ENCODE measurements around the gene MRPL2. TPM values are rescaled to one million over a fixed set of nuclear protein-coding genes. Genes with fewer than 3 reads are reported as not detected.

Gene MRPL2
- total and polyA plus RNA-seq, 2 experiments from 2014 or later: 19.7 to 71.9 TPM

- Histone ChIP-seq H3K9me2 (ENCODE audit: insufficient read depth) (no peaks in the 10 kb centered on the region), H3K27ac (peak within 1 kb of the TSS; percentile 68), H3K79me2 (ENCODE audit: insufficient read depth) (peaks cover 74% of the 10 kb centered on the region), H3K4me3 (peak within 1 kb of the TSS; percentile 80), H3K4me2 (ENCODE audit: unreplicated experiment) (peak within 1 kb of the TSS; percentile 90), H2AFZ (peak within 1 kb of the TSS; percentile 85), H3K27me3 (replicated peaks; ENCODE audit: insufficient read depth) (no peaks in the 10 kb centered on the region), H3F3A (ENCODE audit: insufficient read depth) (peaks cover 49% of the 10 kb centered on the region), H3K36me3 (ENCODE audit: low read depth) (peaks cover 39% of the 10 kb centered on the region), H3K9ac (peak within 1 kb of the TSS; percentile 85), H3K9me3 (ENCODE audit: low read depth) (no peaks in the 10 kb centered on the region), H4K20me1 (ENCODE audit: insufficient read depth) (no peaks in the 10 kb centered on the region; the same call in 1 of the 2 replicates), H3K4me1 (ENCODE audit: insufficient read depth) (peaks cover 11% of the 10 kb centered on the region)
- peak; percentile 94 for DNase-seq
- in situ Hi-C loops (cut with MboI): no loop called here
- WGBS, 2 experiments (ENCODE audit: low coverage in 1 of 2, low lambda C conversion rate in 2 of 2, missing lambda C conversion rate in 2 of 2): 1 to 4% methylated on average over 34 to 56 of the region's 56 CpGs
- no peak for TF ChIP-seq EZH2 (IDR thresholded peaks at IDR 0.05; ENCODE audit: insufficient read depth, poor library complexity, severe bottlenecking)
- no peak for TF ChIP-seq EZH2phosphoT487 (IDR thresholded peaks at IDR 0.05; ENCODE audit: insufficient read depth, low read depth)
Observed at GRCh38 chr6:43021270-43022047, 37.8 kb downstream of the MRPL2 start, which contains the start of gene RRP36. Gene RRP36, plus strand, starts transcription at chr6:43021623. Its CDS starts 32 bp downstream, at chr6:43021655.

DNA sequence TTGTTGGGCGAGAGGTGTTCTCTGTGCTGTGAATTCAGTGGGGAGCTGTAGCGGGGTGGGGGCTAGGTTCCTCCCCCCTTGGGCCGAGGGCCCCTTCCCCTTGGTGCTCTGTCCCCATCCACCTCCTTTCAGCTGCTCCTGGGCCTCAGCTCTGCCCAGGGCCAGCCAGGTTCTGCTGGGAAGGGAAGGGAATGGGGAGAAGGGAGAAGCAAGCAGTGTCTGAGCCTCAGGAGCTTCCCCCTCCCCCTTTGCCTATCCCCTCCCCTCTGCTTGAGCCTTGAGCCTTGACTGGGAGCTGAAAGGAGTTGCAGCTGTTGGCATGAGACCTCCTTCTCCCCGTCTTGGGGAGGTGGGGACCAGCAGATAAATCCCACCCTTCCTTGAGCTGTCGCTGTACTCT is 38.4 kb downstream of the MRPL2 start:
- Histone ChIP-seq H3K4me3 (peak overlapping the region; percentile 80), H4K20me1 (ENCODE audit: insufficient read depth) (no peaks in the 10 kb centered on the region; the same call in 1 of the 2 replicates), H3K4me2 (ENCODE audit: unreplicated experiment) (peak overlapping the region; percentile 90), H3K9ac (peak overlapping the region; percentile 85), H3K36me3 (ENCODE audit: low read depth) (peaks cover 33% of the 10 kb centered on the region), H3K9me3 (ENCODE audit: low read depth) (no peaks in the 10 kb centered on the region), H2AFZ (peak overlapping the region; percentile 85), H3K4me1 (ENCODE audit: insufficient read depth) (peaks cover 17% of the 10 kb centered on the region), H3K9me2 (ENCODE audit: insufficient read depth) (no peaks in the 10 kb centered on the region), H3K27me3 (replicated peaks; ENCODE audit: insufficient read depth) (no peaks in the 10 kb centered on the region), H3F3A (ENCODE audit: insufficient read depth) (peaks cover 43% of the 10 kb centered on the region), H3K79me2 (ENCODE audit: insufficient read depth) (peaks cover 80% of the 10 kb centered on the region), H3K27ac (peak overlapping the region; percentile 68)
- whole genome bisulfite sequencing, 2 experiments (ENCODE audit: low coverage in 1 of 2, low lambda C conversion rate in 2 of 2, missing lambda C conversion rate in 2 of 2): 26 to 38% methylated on average over 5 of the region's 5 CpGs
- TF ChIP-seq EZH2phosphoT487 (IDR thresholded peaks at IDR 0.05; ENCODE audit: insufficient read depth, low read depth) (no peak), EZH2 (IDR thresholded peaks at IDR 0.05; ENCODE audit: insufficient read depth, poor library complexity, severe bottlenecking) (no peak)
- in situ Hi-C loops (cut with MboI): no loop called here
- no peak for DNase-seq

DNA sequence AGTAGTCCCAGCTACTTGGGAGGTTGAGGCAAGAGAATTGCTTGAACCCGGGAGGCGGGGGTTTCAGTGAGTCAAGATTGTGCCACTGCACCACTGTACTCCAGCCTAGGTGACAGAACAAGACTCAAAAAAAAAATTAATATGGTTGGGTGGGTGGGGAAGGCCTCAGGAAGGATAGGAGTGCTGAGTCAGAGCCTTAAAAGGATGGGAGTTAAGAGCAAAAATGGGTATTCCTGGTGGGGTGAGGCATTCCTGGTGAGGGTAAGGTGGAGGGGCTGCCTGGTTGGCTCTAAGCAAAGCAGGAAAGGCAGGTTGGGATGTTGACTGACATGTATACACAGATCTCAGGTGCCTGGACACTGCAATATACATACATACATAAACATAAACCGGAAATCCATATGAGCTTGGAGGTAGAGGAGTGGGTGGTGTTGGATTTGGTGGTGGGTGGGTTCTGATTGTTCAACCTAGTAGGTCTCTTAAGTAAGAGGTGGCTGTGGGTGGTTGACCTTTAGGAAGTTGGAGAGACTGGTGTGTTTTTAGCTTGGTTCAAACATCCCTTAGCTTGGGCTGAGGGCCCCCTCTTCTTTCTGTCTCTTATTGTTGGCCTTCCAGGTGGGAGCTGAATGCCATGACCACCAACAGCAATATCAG is 39.1 kb downstream of the MRPL2 start:
- Histone ChIP-seq H3K4me1 (ENCODE audit: insufficient read depth) (peaks cover 23% of the 10 kb centered on the region), H2AFZ (no peak overlapping the region), H3K36me3 (ENCODE audit: low read depth) (peaks cover 30% of the 10 kb centered on the region; the same call in 1 of the 2 replicates), H4K20me1 (ENCODE audit: insufficient read depth) (no peaks in the 10 kb centered on the region; the same call in 1 of the 2 replicates), H3F3A (ENCODE audit: insufficient read depth) (peaks cover 40% of the 10 kb centered on the region), H3K9me3 (ENCODE audit: low read depth) (no peaks in the 10 kb centered on the region), H3K4me2 (ENCODE audit: unreplicated experiment) (no peak overlapping the region), H3K4me3 (no peak overlapping the region), H3K79me2 (ENCODE audit: insufficient read depth) (peaks cover 87% of the 10 kb centered on the region), H3K9ac (no peak overlapping the region; the same call in 1 of the 2 replicates), H3K27me3 (replicated peaks; ENCODE audit: insufficient read depth) (no peaks in the 10 kb centered on the region), H3K27ac (peak overlapping the region; percentile 68), H3K9me2 (ENCODE audit: insufficient read depth) (no peaks in the 10 kb centered on the region)
- in situ Hi-C loops (cut with MboI): no loop called here
- DNase-seq: no peak
- WGBS, 2 experiments (ENCODE audit: low coverage in 1 of 2, low lambda C conversion rate in 2 of 2, missing lambda C conversion rate in 2 of 2): 92 to 95% methylated on average over 3 of the region's 3 CpGs
- TF ChIP-seq EZH2phosphoT487 (IDR thresholded peaks at IDR 0.05; ENCODE audit: insufficient read depth, low read depth) (no peak), EZH2 (IDR thresholded peaks at IDR 0.05; ENCODE audit: insufficient read depth, poor library complexity, severe bottlenecking) (no peak)

DNA sequence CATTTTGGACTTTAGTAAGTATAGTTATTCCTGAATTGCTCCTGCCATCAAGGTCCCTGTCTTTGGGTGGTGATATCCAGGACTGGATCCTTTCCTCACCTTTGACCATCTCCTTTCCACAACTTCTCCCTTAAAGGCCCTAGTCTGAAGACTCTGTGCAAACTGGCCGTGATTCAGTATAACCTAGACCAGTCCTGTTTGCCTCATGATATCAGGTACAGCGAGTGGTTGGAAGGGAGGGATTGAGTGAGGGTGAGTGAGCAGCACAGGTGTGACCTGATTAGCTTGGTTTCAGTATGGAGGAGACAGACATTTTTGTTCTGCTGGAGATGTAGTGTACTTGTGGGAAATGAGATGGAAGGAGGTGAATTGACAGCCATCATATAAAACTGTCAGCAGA is 40.1 kb downstream of the MRPL2 start:
- H3K36me3 ChIP-seq (ENCODE audit: low read depth): peaks cover 25% of the 10 kb centered on the region; the same call in 1 of the 2 replicates
- no peaks in the 10 kb centered on the region for H3K27me3 ChIP-seq (replicated peaks; ENCODE audit: insufficient read depth)
- H4K20me1 ChIP-seq (ENCODE audit: insufficient read depth): no peaks in the 10 kb centered on the region; the same call in 1 of the 2 replicates
- in situ Hi-C loops (cut with MboI): no loop called here
- H3K4me2 ChIP-seq (ENCODE audit: unreplicated experiment): no peak overlapping the region
- TF ChIP-seq EZH2 (IDR thresholded peaks at IDR 0.05; ENCODE audit: insufficient read depth, poor library complexity, severe bottlenecking) (no peak), EZH2phosphoT487 (IDR thresholded peaks at IDR 0.05; ENCODE audit: insufficient read depth, low read depth) (no peak)
- no peak overlapping the region for H2AFZ ChIP-seq
- 90 to 96% methylated on average over 2 of the region's 2 CpGs for WGBS, 2 experiments (ENCODE audit: low coverage in 1 of 2, low lambda C conversion rate in 2 of 2, missing lambda C conversion rate in 2 of 2)
- H3K79me2 ChIP-seq (ENCODE audit: insufficient read depth): peaks cover 88% of the 10 kb centered on the region
- no peak overlapping the region for H3K9ac ChIP-seq
- H3K9me2 ChIP-seq (ENCODE audit: insufficient read depth): no peaks in the 10 kb centered on the region
- H3K4me1 ChIP-seq (ENCODE audit: insufficient read depth): peaks cover 23% of the 10 kb centered on the region
- H3K27ac ChIP-seq: no peak overlapping the region
- H3K9me3 ChIP-seq (ENCODE audit: low read depth): no peaks in the 10 kb centered on the region
- no peak overlapping the region for H3K4me3 ChIP-seq
- no peak for DNase-seq
- H3F3A ChIP-seq (ENCODE audit: insufficient read depth): peaks cover 35% of the 10 kb centered on the region

All from GM23248 (cell line).